ENCODE measurements around the gene WNK1.
"Not testable (repeated sequence)": the region's sequence is repeated elsewhere in the genome, so short reads cannot be mapped to it uniquely, and the experiment has no call there.

Gene WNK1

GRCh38 chr12:751999-752694, at the start of gene WNK1:
TSS of gene WNK1 (plus strand) at chr12:752579. CDS start at chr12:753566, 987 bp downstream.
- no peak for TF ChIP-seq ZNF274 (IDR thresholded peaks at IDR 0.05; ENCODE audit: low read depth, low read length)
- peak within 1 kb of the TSS; percentile 99 for H3K4me3 ChIP-seq (ENCODE audit: low read length)

- H3K4me3 ChIP-seq (ENCODE audit: low read length) = no peak overlapping the region
- no peak for TF ChIP-seq ZNF274 (IDR thresholded peaks at IDR 0.05; ENCODE audit: low read depth, low read length)
These were observed 47.7 kb upstream of the WNK1 start for GRCh38 chr12:704516-705242.

- not testable (repeated sequence) for H3K4me3 ChIP-seq (ENCODE audit: low read length)
These were observed 44.3 kb upstream of the WNK1 start for GRCh38 chr12:708084-708483.

GRCh38 chr12:709455-710020, 42.8 kb upstream of the WNK1 start:
- no peak overlapping the region for H3K4me3 ChIP-seq (ENCODE audit: low read length)
- no peak for TF ChIP-seq ZNF274 (IDR thresholded peaks at IDR 0.05; ENCODE audit: low read depth, low read length)

GRCh38 chr12:712172-712863, 40.1 kb upstream of the WNK1 start:
- no peak for TF ChIP-seq ZNF274 (IDR thresholded peaks at IDR 0.05; ENCODE audit: low read depth, low read length)
- no peak overlapping the region for H3K4me3 ChIP-seq (ENCODE audit: low read length)

GRCh38 chr12:713281-713875, 39.0 kb upstream of the WNK1 start:
- H3K4me3 ChIP-seq (ENCODE audit: low read length) = no peak overlapping the region
- no peak for TF ChIP-seq ZNF274 (IDR thresholded peaks at IDR 0.05; ENCODE audit: low read depth, low read length)

GRCh38 chr12:716506-716905, 35.9 kb upstream of the WNK1 start:
- no peak for TF ChIP-seq ZNF274 (IDR thresholded peaks at IDR 0.05; ENCODE audit: low read depth, low read length)
- H3K4me3 ChIP-seq (ENCODE audit: low read length) = no peak overlapping the region

GRCh38 chr12:718756-719102, 33.6 kb upstream of the WNK1 start:
- TF ChIP-seq ZNF274 (IDR thresholded peaks at IDR 0.05; ENCODE audit: low read depth, low read length) = no peak
- H3K4me3 ChIP-seq (ENCODE audit: low read length) = no peak overlapping the region; the same call in 1 of the 2 replicates

GRCh38 chr12:720231-720941, 32.0 kb upstream of the WNK1 start:
- H3K4me3 ChIP-seq (ENCODE audit: low read length) = no peak overlapping the region; the same call in 1 of the 2 replicates
- no peak for TF ChIP-seq ZNF274 (IDR thresholded peaks at IDR 0.05; ENCODE audit: low read depth, low read length)

- H3K4me3 ChIP-seq (ENCODE audit: low read length) = no peak overlapping the region
- no peak for TF ChIP-seq ZNF274 (IDR thresholded peaks at IDR 0.05; ENCODE audit: low read depth, low read length)
These were observed 28.1 kb upstream of the WNK1 start for GRCh38 chr12:724194-724855.

- TF ChIP-seq ZNF274 (IDR thresholded peaks at IDR 0.05; ENCODE audit: low read depth, low read length) = no peak
- no peak overlapping the region for H3K4me3 ChIP-seq (ENCODE audit: low read length)
These were observed 27.3 kb upstream of the WNK1 start for GRCh38 chr12:725076-725475.

- no peak for TF ChIP-seq ZNF274 (IDR thresholded peaks at IDR 0.05; ENCODE audit: low read depth, low read length)
- H3K4me3 ChIP-seq (ENCODE audit: low read length) = no peak overlapping the region
These were observed 25.9 kb upstream of the WNK1 start for GRCh38 chr12:726281-727140.

Measured in GM08714 (cell line).